HG03108 (cell line): ENCODE data around the gene SAMD4A.

Experiments
- ATAC-seq: cut with Tn5 transposase; IDR thresholded peaks from one replicate; pipeline ENCODE4 v1.9.1; 2021; ENCODE audit warnings: moderate library complexity; ENCODE audit not compliant: unreplicated experiment

Gene SAMD4A

DNA sequence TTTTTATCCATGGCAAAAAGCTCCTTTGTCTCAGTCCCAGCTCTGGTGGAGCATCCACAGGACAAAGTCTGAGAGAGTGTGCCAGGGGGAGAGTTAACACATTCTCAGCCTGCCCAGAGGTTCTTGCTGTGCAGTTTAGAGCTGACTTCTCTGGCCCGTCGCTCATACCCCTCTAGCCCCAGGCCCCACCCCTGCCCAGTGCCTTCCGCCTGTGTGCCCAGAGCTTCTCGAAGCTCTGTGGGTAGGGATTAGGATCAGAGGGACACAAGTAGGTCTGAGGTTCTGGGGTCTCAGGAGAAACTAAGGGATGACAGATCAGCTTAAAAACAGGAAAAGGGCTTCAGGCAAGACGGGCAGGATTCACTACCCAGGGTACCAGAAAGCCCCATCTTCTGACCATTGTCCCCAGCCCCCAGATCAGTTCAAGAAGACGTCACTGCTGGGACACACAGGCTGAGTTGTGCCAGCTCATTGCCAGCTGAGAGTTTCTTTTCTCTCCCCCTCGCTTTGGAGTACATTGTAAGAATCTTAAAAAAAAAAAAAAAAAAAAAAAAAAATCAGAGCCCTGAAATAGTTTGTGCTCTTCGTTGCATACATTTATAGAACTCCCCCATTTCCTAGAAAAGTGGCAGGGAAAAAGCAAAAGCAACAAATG lies 208.7 kb downstream of the SAMD4A start:
- ATAC-seq: no peak

DNA sequence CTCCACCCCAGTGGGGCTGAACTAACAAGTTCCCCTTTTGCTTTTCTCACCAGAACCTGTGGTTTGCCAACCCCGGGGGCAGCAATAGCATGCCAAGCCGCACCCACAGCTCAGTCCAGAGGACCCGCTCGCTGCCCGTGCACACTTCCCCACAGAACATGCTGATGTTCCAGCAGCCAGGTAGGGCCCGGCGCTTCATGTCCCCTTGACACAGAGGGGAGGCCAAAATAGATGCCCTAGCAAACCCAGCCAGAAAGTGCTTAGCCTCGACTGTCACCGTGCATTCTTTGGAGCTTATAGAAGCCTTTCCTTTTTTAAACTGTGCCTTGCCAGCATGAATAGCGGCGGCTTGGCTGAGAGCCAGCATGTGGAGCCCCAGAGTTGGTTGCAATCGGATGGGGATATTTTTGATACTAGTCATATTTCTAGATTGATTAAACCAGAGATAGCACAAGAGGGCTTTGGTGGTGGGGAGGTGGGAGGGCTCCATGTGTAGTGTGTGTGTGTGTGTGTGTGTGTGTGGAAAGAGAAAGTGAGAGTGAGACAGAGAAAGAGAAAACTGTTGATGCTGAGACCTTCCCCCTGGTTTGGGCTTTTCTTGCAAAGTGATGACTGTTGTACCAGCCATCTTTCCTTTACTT lies 209.6 kb downstream of the SAMD4A start:
- ATAC-seq: peak; percentile 37

DNA sequence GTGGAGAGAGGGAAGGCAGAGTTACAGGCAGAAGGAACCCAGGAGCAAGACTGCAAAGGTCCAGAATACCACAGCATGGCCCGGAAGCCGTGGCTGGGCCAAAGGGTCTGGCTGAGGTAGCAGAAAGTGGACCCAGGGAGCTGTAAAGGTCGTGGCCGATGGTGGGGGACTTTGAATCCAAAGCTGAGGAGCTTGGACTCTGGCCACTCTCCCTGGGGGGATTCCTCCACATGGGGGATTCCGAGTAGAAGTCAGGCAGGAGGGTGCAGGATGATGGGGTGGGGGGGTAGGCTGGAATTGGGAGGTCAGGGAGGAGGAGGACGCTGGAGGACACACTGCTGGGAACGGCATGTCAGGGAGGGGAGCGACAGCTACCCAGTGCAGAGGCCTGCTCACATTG lies 210.5 kb downstream of the SAMD4A start:
- no peak for ATAC-seq

DNA sequence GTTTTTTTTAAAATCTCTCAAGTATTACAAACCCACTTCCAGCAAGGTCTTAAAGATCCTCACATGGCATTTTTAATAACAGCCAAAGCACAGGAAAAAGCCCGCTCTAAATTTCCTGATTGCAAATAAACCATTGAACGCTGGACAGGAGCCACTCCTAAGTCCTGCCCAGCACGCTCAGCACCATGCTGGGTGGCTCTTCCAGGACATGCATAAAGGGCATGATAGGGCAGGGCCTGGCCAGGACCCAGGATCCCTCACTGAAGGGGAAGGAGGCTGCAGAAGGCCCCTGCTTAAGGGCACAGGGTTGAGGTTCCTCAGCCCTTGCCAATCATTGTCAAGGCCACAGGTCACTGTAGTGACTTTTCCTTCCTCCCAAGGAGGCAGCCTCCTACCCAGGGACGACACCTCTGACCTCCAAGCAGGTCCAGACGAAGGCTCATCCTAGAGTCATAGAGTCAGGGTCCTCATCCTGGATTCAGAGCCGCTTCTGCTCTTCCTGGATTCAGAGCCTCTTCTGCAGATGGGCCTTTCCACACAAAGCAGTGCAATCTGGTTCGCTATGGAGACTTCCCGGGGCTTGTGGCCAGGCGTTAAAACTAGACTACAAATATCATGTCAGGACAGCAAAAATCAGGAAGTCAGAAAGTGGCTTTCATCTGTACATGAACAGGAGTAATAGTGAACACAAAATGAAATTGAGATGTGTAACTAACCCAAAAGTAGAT lies 211.9 kb downstream of the SAMD4A start:
- no peak for ATAC-seq

DNA sequence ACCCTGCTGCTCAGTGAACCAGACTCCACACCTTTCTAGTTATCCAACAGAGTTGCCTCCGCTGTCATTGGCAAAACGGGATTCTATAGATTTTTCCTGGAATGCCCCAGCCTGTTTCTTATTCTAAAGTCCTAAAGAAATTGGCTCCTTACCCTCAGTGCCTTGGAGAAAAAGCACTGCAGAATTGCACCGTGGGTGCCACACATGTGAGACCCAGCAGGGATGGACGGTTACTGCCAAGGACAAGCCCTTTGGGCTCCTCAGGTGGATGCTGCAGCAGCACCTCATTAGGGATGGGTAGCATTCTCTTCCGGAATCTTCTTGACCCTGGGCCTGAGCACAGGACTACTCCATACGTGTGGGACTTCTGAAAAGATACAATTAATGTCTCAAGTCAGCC lies 214.2 kb downstream of the SAMD4A start:
- no peak for ATAC-seq

DNA sequence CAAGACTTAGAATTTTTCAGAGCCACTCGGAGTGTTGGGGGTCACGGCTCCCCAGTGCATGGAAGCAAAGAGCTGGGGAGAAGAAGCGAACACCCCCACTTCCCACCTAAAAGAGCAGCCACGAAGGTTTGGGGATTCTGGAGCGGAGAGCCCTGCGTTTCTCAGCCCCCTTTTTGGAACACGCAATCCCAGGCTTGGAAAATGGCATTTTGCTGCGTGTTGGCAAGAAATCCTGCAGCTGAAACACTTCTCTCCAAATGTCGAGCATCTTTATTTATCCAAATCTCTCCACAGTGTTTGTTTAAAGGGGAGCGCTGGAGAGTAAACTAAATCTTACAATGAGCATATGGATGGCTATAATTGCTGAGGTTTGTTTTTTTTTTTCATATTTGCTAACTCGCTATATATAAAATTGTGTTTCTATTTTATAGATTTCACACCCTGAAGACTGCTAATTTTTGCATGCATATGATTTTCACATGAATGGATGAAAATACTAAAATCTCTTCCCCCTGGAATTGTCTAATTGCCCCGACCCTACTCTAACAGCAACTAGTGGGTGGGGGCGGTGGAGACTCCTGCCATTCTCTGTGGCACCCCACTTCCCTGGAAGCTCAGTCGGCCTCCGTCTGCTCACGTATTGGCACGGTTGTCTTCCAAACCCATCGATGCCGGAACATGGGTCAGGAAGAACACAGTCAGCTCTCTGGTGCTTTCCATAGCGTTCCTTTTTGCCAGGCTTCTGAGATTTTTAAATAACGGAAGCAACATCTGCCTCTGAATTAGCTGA lies 215.2 kb downstream of the SAMD4A start:
- ATAC-seq: no peak

DNA sequence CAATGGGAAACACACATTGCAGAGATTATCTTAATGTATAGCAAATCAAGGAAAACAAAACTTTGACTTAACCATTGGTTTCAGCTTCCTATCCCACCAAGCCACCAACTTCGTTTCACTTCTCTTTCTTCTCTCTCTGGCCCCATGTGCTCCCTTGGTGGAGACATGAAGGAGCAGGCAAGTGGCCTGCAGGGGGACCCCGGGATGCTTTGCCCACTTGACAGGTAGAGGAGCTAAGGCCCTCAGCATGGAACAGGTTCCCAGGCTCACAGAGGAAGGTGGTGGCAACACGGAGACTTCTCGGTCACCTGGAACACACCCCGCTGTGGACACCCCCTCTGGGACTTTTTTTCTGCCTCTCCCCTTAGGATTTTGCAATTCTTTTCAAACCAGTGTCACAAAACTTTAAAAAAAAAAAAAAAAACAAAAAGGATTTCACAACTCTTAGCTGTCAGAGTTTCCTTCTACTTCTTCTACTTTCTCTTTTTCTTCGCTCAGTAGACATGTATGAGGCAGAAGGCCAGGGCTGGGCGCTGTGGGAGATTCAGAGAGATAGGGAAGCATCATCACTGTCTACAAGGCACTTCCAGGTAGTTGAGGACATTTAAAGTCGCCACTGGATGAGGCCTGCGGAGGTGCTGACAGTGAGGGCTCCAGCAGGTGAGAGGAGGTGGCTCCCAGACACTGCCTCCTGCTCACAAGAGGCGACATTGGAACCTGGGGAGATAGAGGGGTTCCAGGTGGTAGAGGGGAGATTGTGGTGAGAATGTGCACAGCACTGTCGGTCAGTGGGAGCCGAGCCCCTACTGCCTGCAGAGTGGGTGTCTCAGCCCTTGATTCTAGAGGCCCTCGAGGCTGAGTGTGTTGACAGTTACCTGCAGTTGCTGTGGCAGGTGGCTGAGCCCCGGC lies 216.1 kb downstream of the SAMD4A start:
- peak; percentile 78 for ATAC-seq

DNA sequence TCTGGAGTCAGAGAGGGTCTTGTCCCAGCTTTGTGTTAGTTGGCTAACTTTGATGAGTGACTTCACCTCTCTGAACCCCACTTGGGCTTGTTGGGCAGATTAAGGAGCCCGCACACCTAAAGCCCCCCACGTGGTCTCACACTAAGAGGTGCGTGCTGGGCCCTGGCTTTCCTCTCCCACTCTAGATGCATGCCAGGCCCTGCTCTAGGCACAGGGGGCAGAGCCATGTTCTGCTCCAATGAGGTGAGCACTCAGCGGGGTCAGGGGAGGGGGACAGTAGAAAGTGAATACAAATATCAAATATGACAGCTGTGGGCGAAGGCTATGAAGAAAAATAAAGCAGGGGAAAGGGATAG lies 216.7 kb downstream of the SAMD4A start:
- no peak for ATAC-seq

DNA sequence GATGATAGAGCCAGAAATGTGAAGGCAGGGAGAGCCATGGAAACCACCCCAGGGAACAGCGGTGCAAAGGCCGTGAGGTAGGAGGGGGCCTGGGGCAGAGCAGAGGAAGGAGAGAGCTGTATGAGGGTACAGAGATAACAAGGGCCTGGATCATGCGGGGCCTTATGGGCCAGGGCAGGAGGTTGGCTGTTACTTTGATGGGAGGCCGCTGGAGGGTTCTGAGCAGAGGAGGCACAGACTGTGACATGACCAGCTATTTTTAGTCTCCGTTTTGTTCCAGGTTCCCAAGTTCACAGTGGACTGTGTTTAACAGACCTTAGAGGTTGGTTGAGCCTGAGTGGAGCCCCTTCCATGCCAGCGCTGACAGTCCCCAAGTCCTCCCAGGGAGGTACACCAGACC lies 217.1 kb downstream of the SAMD4A start:
- ATAC-seq: no peak

DNA sequence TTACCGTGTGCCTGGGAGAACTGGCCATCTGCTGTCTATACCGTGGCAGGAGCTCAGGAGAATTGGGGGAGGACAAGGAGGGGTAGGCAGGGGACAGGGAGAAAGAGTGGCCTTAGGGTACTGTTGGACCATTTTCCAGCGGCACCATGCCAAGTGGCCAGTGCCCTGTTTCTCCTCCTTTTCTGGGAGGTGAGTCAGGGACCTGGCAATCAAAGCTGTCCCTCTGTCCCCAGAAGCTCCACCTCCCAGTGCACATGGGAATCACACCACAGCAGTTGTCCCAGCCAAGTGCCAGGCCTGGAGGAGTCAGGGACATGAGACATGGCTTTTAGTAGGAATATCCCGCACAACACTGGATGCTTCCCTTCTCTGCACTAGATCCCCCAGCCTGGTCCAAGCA lies 217.7 kb downstream of the SAMD4A start:
- ATAC-seq: no peak

DNA sequence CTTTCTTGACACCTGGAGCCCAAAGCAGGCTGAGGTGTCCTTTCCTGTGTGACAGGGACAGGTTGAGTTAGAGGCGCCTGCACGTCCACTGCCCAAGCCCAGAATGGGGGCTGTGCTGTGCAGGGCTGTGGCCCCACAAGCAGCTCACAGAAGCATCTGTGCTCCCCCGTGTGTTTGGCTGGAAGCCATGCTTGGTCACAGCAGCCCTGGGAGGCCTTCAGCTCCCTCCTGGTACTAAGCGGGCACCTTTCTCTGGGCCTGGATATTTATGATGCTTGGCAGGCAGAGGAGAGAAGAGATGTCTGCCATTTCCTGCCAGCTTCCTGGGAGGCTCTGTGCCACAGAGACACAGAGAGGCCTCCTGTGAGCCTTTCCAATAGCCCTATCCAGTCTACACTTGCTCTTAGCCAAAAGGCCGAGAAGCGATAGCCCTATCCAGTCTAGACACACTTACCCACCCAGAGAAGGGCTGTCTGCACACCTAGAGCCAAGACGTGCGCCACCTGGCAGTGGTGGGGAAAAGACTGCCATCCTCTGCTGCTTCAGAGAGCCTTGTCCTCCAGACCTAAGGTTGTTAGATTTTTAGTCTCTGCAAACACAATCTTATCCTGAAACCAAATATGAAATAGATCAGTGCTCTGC lies 218.3 kb downstream of the SAMD4A start:
- ATAC-seq: no peak

DNA sequence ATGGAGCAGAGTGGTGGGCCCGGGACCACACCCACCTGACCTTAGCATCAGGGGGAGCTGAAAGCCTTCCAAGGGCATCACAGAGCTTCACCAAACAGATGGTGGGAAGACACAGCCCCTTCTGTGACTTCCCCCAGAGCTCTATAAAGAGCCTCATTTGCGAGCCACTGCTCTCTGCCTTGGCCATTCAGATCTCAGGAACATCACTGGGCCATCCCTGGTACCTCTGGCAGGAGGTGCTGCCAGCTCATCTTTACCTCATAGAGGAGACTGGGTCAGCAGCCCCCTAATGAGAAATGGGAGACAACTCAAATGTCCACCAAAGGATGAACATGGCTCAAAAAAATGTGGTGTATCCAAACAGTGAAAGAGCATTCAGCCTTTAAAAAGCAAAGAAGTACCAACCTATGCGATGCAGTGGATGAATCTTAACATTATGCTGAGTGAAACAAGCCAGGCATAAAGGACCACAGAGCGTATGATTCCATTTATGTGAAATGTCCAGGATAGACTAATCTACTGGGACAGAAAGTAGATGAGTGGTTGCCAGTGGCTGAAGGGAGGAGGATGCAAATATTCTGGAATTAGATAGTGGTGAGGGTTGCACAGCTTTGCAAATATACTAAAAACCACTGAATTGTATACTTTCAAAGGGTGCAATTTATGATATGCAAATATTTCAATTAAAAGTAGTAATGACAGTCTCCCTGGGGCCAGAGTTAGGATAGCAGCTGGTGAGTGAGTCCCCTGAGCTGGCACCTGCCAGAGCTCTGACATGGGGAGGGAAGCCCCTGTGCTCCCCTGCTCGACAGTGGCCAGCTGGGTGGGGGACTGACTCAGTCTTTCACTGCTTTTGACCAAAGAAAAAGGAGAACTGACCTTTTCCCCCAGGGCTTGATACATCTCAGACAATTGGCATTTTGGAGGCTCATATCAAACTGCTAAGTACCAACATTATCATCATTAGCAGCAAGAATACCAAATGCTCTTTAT lies 219.1 kb downstream of the SAMD4A start:
- no peak for ATAC-seq

DNA sequence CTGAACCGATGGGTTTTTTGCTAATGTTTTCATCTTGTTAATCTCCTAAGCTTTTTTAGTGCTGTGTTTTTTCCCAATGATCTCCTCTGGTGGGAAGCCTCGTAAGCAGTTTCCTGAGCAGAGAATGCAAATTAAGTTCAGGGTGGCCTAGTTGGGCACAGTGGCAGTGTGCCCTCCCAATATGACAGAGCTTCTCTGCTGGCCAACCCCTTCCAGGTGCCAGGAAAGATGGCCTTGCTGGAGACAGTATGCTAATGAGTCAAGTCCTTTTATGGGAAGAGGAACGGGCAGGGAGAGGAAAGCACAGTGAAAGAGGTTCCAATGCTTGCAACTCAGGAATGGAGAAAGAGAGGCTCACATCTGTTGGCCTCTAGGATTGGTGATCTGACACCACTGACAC lies 219.9 kb downstream of the SAMD4A start:
- no peak for ATAC-seq

DNA sequence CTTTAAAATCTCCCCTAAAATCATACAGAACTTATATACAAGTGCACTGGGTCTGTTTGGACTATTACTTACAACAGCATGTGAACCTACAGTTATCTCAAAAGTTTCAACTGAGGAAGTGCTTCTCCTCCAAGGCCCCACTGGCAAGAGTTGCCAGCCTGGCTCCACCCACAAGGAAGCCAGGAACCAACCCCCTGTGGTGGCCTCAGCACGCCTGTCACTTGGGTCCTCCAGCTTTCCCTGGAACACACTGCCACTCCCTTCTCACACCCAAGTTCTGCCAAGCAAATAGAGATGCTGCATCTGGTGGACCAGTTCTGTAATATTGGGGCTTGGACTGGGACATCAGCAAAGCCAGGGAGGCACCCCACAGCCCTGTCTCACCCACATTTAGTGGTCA lies 220.3 kb downstream of the SAMD4A start:
- no peak for ATAC-seq

DNA sequence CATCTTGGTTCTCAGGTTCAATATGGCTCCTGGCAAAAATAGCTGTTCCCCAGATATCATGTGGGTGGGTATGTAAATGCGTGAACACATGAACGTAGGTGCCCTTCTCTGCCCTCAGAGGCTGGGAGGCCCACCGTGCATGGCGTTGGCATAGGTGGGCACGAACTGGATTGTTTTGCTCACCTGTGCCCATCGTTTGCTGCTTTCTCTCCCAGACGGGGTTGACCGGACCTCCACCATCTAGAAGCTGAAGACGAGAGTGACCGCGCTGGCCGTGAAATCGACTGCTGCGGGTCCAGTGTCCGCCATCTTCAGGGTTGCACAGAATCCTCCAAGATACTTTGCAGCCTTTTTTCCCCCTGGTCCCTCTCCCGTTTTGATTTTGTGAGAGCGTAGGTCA lies 221.8 kb downstream of the SAMD4A start:
- no peak for ATAC-seq

DNA sequence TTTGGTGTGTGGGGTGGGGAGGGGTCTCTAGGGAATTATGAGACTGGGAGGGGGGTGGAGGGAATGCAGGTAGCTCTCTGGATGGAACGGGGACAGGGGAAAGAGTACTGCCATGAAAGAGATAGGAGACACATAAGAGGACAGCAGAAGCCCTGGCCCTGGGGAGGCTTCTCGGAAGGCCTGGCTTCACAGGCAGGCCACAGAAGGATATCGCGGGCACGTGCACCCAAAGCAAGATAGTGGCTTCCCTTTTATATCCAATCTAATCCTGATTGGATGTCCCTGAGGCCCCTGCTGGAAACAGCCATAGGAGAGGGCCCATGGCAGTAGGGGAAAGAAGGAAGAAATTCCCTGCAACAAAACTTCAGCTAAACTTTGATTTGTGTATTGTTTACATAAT lies 222.2 kb downstream of the SAMD4A start:
- no peak for ATAC-seq

DNA sequence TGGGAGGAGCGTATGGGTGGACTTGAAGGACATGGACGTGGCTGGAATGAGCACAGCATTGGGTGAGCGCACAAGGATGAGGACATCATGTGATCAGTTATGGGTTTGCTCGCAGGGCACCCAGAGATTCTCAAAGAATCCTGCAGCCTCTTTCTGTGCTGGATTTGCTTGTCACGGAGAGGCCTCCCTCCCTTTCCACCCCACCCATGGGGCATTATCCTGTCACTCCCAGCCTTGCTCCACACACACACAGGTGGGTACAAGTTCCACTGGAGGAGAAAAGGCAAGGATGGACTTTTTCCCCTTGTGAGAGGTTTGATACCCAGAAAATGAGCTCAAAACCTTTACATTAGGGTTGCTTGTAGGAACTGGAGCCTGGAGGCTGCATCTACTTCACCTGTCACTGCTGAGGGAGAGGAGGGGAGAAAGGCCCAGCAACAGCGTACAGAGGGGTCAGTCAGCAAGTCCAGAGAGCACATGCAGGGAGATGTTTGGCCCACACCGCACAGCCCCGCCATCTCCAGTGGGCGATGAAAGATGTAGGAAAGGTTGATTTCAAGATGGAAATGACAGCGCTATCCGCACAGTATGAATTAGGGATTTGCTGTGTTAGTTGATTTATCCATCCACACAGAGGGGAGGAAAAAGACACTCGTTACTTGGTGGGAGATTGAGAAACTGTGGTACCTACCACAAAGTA lies 223.0 kb downstream of the SAMD4A start:
- ATAC-seq: no peak

DNA sequence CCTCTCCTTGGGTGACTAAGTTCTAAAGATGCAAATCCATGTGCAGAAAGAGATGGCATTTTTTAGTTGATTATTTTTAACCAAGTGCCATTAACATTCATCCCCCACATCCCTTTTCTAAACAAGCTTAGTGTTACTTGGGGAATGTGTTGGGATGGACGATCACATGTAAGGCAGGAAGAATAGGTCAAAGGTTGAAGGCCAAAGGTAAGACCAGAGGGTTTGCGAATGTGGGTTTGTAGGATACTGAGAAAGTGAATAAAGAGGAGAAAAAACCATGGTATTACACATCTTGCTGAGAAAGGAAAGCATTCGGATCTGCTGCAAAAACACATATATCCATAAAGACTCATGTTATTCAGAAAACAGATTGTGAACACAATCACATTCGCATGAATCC lies 224.1 kb downstream of the SAMD4A start:
- no peak for ATAC-seq
